Kidney tubule cell (primary cell): ENCODE data around the gene LRRC4C.
A peak's percentile ranks its signal among the peaks of the same experiment; 100 is the strongest.

ENCODE experiments used
- DNase-seq: peaks from one replicate; pipeline ENCODE4 v3.0.0-alpha.2; 2018; ENCODE audit warnings: low spot score

The LRRC4C gene

DNA sequence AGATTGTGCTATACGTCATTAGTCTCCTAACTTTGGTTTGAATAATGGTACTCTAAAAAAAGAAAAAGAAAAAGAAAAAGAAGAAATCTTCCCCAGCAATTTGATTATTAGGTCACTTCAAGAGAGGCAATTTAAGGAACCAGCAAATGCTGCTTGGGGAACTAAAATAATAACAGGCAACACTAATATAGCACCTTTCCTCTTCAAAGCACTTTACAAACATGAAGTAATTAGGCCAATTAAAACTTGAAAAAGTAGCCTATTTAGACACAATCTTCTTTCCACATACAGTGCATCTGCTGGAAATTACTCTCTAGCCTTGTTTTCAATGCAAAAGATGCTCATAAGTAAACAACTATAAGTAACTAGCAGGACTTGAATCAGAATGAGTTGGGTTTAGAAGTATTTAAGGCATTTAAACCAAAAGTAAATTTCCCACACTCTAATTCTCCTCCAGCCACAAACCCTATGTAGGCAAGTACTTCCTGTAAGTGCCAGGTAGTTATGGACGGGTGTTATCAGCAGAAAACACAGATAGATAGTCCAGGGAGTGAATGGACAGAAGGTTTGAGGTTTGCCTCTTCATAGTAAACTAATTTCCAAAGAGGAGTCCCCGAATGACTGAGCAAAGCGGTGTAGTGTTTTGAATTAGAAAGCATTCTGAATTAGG is 44.5 kb downstream of the LRRC4C start:
- no peak for DNase-seq

DNA sequence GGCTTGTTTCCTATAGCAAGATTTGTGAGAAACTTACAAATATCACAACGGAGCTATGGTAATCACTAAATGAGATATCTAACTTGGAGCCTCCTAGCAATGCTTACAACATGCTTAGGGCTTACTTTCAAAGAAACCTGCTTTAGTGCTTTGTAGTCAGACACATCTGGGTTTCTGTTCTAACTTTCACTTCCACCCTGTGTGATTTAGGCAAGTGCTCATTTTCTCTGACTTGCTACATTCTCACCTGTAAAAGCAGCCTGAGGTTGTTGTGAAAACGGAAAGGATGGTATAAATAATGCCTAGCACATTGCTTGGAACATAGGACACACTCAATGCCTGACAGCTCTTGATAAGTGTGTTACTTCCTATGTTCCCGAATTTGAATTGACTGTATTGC is 45.6 kb downstream of the LRRC4C start:
- DNase-seq, result no peak

DNA sequence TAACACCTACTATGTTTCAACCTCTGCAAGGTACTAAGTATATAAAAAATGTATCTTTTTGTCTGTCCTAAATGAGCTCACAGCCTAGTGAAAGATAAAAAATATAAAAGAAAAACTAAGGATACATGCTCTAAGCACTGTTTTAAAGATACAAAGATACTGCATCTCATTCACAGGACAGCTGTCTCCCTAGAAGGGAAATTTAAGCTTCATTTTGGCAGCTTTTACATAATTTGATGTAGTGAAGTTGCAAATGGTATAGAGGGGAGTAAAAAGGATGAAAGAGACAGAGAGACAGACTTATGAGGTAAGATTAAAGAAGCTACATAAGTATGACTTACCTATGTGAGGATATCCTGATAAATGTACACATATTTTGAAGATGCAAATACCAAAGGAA is 53.6 kb downstream of the LRRC4C start:
- DNase-seq, result no peak

DNA sequence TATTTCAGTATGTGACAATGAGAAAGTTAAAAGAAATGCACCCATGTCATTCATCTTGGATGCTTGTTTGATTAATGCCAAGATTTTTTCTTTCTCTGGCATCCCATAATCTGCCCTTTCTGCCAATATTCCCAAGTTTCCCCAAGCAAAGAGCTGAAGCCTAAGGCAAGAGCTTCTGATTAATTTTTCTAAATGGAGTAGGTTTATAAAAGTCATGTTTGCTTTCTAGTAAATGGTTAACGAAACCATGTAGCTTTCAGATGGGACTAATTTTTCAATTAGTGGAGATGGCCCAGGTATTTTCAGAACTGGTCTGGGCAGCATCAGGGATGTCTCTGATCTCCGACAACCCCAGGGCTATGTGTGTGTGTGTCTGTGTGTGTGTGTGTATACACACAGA is 55.3 kb downstream of the LRRC4C start:
- no peak for DNase-seq

DNA sequence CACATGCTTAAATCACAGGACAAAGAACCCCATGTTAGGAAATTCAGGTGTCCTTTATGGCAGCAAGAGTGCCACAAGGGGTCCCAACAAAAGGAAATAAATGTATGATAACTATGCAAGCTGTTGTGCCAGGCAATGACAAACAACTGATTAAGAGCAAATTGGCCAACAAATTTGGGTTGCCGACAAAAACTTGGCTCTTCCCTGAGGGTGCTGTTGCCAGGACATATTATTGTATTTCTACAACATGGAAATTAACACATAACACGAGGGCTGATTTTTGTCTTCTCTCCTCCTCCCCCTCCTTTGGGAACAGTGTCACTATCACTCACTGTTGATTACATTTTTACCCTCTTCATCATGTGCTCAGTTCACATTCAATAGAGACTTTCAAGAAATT is 56.0 kb downstream of the LRRC4C start:
- no peak for DNase-seq

DNA sequence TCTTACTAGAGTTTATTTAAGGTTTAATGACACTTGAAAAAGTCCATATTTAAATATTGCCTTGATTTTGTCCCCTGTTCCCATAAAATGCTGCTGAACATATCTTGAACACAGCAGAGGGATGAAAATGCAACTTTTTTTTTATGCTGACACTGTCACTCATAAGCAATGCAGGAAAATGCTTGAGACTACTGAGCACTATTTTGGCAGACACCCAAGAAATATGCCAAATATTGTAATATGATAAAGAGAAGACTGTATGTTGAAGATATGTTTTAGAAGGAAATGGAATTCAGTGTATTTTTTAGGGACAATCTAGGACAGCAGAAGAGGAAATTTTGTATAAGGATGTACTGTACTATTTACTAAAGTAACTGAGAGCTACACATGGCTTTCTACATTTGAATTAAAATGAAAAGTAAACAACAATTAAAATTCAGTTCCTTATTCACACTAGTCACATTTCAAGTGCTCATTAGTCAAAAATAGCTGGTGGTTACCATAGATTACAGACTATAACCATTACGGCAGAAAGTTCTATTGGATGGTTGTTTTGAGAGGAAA is 58.6 kb downstream of the LRRC4C start:
- no peak for DNase-seq

DNA sequence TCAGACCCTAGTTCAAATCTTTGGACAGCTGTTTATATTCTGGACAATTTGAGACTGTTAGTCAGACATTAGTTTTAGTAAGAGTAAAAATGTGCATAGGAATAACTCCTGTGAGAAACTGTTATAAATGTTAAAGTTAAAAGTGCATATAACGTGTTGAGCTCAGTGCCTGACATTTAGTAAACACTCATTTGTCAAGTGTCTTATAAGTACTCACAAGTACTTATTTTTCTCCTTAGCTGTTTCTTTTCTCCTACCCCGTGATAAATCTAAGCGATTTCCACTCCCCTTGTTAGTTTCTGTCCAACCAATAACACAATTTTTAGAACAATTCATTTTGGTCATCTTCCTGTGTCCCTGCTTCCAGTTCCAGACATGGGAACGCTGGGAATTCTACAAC is 59.3 kb downstream of the LRRC4C start:
- no peak for DNase-seq

DNA sequence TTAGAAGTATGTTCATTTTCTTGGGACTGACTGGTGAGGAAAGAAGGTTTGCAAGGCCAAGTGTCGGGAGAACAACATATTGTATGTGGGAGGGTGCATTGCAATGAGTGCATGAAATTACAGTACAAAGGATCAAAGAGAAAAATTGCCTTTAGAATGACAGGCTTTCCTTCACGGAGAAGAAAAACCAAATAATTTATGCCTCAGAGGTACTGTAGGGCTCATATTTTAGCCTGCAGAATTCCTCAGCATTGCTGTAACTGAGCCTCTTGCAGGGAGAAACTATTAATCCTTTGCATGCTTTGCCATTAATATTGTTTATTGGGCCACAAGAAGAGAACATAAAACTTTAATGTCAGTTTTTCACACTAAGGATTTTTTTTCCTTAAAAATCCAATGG is 60.1 kb downstream of the LRRC4C start:
- no peak for DNase-seq

DNA sequence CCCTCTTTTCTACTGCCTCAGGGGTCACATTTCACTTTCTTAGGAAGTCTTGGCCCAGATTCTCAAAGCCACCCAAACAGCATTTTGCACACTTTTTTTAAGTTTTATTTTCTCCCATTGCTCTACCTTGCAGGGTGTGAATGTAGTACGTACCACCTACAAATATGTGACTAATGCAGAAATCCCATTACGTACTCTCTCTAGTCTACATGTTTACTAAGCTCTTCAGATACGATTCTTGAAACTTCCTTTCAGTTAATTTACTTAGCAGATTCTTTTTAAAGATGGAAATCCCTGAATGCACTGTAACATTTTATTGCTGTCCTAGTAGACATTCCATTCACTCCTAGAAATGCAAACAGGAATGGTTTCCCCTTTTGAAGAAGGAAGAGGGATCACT is 61.3 kb downstream of the LRRC4C start:
- no peak for DNase-seq

DNA sequence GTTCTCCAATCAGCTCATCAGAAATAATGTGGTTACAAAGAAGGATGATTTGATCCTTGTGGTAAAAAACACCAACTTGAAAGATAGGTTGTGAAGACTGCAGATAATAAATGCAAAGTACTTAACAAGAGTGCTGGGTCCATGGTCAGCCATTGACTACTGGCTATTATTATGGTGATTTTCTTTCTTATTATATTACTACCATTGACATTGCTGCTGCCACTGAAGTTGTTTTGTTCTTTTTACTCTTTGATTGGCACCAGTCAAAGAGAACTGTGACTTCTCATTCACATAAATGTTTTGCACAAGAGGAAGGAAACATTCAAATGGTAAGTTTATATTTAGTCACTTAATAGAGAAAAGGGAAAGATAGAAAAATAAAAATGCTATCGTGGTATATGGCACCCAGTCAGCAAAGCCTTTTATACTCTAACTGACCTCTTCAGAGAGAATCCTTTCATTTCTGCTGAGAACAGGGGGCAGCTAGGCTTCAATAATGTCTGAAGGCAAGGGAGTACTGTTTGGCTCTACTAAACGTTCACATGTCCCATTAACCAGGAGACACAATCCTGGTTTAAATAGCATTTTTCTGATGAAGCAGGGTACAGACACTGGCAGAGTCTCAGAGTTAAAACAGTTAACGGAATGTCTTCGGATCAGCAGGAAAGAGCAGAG is 64.8 kb downstream of the LRRC4C start:
- no peak for DNase-seq

DNA sequence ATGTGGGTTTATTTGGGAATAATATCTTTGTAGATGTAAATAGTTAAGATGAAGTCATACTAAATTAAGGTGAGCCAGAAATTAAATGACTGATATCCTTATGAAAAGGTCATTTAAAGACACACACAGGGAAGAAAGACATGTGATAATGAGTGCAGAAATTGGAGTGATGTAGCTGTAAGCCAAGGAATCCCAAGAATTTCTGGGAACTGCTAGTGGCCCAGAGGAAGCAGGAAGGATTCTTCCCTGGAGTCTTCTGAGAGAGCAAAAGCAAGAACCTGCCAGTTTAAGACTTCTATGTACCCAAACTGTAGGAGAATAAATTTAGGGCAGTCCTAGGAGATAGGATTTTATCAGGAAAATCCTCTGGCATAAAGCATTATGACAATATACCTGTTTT is 66.9 kb downstream of the LRRC4C start:
- DNase-seq, result peak; percentile 28

DNA sequence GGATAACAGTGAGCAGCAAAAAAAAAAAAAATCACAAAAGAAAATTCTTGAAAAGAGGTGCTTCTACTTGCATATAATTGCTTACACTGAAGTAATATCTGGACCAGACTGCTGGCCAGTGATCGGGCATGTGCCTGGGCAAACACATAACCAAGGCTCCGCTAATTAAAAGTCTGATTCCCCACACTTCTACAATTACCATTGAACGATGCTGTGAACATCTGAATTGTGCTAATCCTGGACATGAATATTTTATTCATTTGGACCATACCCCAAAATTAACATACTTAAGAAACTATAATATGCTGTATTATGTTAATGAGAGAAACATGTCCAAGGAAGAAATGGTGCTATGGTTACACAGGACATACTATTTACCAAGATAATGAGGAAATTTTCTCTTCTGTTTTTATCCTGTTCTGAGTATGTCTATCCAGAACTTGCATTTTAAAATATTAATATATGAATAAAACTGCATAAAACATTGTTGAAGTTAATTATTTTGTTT is 69.8 kb downstream of the LRRC4C start:
- no peak for DNase-seq

DNA sequence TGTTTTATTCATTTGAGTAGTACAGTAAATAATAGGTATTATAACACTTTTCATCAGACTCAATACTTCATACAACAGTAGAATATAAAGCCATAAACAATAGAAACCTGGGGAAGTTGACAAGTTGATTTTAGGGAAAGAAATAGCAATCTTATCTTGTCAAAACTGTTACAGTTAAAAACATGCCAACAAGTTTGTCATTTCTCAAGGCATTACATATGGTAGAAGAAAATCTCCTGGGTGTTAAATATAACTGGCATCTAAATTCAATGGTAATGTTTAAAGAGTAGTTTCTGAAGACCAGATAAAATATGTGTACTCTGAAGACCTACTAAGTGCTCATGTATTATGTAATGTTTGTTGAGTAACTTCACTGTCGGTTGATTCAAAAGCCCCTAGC is 75.1 kb downstream of the LRRC4C start:
- DNase-seq, result no peak

DNA sequence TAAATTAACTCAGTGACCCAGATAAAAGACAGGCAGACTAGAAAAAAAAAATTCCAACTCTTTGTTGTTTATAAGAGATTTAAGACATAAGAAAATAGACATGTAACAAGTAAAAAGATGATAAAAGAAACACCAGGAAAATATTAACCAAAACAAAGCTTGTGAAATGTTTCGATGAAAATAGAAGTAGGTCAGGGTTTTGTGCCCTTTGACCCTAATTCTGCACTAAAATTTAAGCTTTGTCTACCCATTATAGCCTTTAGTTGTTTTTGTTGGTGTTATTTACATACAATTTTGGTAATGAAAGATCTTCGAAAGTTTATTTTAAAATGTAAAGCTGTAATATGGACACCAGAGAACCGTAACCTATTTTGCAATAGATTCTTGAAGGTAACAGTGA is 75.7 kb downstream of the LRRC4C start:
- no peak for DNase-seq

DNA sequence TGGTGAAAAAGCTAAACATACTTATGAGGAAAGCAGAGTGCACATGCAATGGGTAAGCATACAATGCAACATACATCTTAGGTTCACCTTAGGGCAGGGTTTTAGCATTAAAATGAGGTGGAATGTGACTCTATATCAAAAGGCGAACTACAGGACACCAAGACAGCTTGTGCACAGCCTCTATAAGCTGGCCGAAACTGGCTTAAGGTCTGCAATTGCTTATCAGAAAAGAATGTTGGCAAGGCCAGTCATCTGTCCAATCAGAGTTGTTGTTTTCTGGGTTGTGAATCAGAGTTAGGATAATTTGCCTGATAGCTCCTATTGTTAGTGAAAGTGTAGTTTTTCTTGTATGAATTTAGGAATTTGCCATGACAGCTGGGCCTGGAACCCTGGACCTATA is 76.5 kb downstream of the LRRC4C start:
- DNase-seq, result peak; percentile 70

DNA sequence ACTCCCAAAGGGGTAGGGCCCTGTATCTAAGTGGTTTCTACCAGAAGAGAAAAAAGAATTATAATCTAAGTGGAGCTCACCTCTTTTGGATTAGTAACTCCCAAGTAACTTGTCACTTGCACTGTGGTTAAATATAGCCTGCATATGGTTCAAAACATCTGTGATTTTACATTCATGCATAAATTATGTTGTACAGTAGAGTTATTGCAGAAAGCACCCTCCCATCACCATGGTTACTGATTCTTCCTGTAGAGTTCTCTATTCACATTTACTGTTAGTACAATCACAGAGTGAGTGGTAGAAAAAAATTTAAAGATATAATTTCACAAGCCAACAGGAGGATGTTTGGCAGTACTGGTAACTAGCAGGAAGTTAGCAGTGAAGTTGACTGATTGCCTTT is 80.4 kb downstream of the LRRC4C start:
- DNase-seq, result no peak

DNA sequence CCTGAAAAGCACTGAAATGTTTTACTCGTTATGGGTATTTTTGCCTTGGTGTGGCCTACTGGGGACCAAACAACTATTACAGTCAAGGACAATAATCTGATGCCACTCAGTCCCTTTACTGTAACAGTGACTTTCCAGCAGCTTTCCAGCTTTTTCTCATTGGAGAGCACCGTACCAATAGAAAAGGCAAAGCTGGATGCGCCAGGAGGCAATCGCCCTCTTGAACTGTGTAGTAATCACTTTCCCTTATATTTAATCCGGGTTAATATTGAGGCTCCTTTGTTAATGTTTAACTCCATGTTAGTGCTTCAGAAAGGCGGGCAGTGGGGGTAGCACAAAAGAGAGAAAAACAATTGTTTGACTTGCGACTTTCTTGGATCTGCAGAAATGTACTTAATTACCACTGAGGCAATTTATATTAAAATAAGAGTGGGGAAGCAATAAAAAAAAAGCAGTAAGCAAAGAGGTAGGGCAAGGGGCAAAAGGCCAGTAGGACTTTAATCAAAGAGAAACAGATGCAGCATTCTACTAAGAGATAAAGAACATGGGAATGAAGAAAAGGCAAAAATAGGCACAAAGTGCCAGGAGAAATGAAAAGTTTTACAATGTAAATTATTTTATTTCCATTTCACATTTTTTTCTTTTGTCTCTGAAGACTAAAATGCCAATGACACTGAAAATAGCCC is 81.6 kb downstream of the LRRC4C start:
- DNase-seq, result peak; percentile 29

DNA sequence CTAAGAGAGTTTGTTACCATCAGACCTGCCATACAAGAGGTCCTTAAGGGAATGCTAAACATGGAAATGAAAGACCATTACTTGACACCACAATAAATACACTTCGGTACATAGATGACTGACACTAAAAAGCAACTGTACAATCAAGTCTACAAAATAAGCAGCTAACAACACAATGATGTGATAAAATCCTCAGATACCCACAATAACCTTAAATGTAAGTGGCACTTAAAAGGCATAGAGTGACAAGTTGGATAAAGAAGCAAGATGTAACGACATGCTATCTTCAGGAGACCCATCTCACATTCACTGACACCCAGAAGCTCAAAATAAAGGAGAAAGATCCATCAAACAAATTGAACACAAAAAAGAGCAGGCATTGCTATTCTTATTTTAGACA is 107.6 kb downstream of the LRRC4C start:
- DNase-seq, result no peak

DNA sequence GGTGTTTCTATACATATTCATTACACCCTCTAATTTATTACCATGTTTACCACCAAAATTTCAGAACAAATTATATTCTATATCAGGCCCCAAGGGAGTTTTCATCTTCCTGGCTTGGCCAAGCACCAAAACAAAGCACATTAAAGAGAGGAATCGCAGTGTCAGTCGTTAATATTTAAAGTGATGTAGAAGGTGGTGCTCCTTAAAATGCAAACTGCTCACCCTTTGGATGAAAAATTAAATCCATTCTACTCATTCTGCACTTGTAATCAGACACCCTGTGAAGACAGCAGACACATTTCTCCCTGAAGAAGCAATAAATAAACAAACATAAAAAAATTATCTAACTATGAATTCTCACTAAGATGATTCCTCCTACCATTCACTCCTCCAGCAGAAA is 113.4 kb downstream of the LRRC4C start:
- no peak for DNase-seq

DNA sequence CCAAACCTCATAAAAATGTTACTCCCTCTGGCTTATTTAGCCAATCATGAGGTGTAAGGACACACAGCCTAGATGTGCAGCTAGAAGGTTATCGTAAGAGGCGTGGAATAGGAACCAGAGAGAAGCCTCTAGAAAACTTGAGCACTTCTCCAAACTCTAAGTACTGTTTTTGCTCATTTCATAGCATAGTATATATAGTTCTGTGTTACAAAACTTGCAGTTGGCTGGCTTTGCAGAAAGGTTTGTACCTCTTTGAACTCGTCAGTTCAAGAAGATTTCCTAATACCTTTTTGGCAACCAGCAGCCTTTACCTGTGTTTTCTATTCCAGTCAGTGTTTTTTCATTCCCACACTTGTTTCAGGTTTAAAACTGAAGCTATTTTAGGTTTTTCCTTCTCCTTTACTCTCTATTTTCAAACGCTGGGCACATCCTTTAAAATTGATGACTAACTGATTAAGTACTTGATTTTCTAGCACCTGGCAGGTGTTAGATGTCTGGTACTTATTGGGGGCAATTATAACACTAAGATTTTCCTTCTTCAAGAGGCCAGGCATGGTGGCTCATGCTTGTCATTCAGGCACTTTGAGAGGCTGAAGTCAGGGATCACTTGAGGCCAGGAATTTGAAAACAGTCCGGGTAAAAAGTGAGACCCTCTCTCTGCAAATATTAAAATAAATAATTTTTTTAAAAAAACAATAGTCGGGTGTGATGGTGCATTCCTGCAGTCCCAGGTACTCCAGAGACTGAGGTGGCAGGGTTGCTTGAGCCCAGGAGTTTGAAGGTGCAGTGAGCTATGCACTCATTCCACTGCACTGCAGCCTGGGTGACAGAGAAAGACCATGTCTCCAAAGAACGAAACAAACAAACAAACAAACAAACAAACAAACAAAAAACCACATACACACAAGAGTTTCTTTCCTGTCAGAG is 125.2 kb downstream of the LRRC4C start:
- no peak for DNase-seq

DNA sequence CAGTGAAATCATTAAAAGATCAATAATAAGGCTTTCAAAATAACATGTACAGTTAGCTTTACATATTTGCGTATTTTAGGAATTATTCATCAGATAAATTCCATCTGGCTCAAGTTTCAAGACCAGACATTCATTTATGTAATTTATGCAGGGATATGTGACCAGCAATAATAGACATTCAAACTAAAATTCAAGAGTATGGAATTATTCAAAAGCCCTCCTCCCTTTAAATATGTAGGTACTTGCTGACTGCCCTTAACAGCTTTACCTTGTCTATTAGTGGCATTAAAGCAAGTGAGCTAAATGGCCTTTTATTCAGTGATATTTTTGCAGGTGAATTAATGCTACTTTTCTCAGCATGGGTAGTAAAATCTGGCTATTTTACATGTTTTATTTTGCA is 126.1 kb downstream of the LRRC4C start:
- no peak for DNase-seq

DNA sequence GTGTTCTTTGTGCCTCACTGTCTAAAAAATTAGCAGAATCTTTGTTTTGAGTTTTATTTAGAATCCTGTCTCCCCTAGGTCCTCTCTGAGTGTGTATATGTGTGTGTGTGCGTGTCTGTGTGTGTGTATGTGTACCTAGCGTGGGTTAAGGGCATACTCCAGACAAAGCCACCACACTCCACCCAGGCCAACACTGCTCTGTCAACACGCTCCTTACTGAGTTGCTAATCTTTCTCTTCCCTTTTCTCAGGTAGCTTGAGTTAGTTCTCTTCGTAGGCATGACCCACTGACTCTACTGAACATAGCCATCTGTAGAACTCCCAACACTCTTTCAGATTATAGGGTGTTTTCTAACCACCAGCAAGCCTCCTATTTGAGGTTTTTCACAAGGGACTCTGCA is 131.1 kb downstream of the LRRC4C start:
- no peak for DNase-seq
